Stimulated activated CD8-positive, alpha-beta memory T cell treated with anti-CD3 and anti-CD28 coated beads, Interleukin-2, amount 100 ng/mL, for 1 hour (primary cell): Measurements from ENCODE around the gene MIA.
"Not testable (repeated sequence)": the region's sequence is repeated elsewhere in the genome, so short reads cannot be mapped to it uniquely, and the experiment has no call there.

Source experiments
- DNase-seq, 2 donors: peaks; one replicate each; pipeline ENCODE4 v3.0.0-alpha.2; 2020; ENCODE audit warnings: low read depth in 2 of 2

Gene MIA

GRCh38 chr19:40750874-40751537 is 24.3 kb upstream of the MIA start, which contains the start of gene SNRPA:
Gene SNRPA, plus strand, starts transcription at chr19:40751203. Its CDS starts 206 bp downstream, at chr19:40751409.
- DNase-seq: peak; percentile 89 to 94

GRCh38 chr19:40752257-40752781 is 23.0 kb upstream of the MIA start:
- no peak for DNase-seq

GRCh38 chr19:40754611-40755247 is 20.6 kb upstream of the MIA start:
- no peak for DNase-seq

GRCh38 chr19:40755248-40755624 is 20.1 kb upstream of the MIA start:
- no peak for DNase-seq

GRCh38 chr19:40755791-40756190 is 19.5 kb upstream of the MIA start:
- no peak for DNase-seq

- no peak for DNase-seq
Measured at GRCh38 chr19:40756502-40757110, 18.7 kb upstream of the MIA start.

GRCh38 chr19:40758491-40758890 is 16.8 kb upstream of the MIA start:
- no peak for DNase-seq

GRCh38 chr19:40759352-40759751 is 16.0 kb upstream of the MIA start:
- no peak for DNase-seq

GRCh38 chr19:40762754-40763470 is 12.4 kb upstream of the MIA start:
- no peak for DNase-seq

GRCh38 chr19:40763526-40763925 is 11.8 kb upstream of the MIA start:
- no peak for DNase-seq

GRCh38 chr19:40763963-40764362 is 11.4 kb upstream of the MIA start:
- no peak for DNase-seq

GRCh38 chr19:40766385-40766784 is 8.9 kb upstream of the MIA start:
- not testable (repeated sequence) for DNase-seq

GRCh38 chr19:40768869-40769268 is 6.5 kb upstream of the MIA start:
- DNase-seq: no peak

- not testable (repeated sequence) for DNase-seq
Measured at GRCh38 chr19:40771101-40771862, 4.0 kb upstream of the MIA start.

- DNase-seq: no peak
Measured at GRCh38 chr19:40775632-40776022, 306 bp downstream of the MIA start.

GRCh38 chr19:40776364-40776763 is 1.0 kb downstream of the MIA start:
- no peak for DNase-seq

GRCh38 chr19:40776932-40777644 is 1.8 kb downstream of the MIA start:
- DNase-seq: peak; percentile 77

GRCh38 chr19:40777645-40777936 is 2.3 kb downstream of the MIA start:
- no peak for DNase-seq

GRCh38 chr19:40777937-40778705 is 2.8 kb downstream of the MIA start, which contains the start of gene RAB4B:
Gene RAB4B, plus strand, starts transcription at chr19:40778247. Its CDS starts 129 bp downstream, at chr19:40778376.
- peak; percentile 99 for DNase-seq

- no peak for DNase-seq
Measured at GRCh38 chr19:40778706-40779284, 3.5 kb downstream of the MIA start.
